ENCODE data around the gene RGS12. TPM values are rescaled to one million over a fixed set of nuclear protein-coding genes. Genes with fewer than 3 reads are reported as not detected.
A peak's percentile ranks its signal among the peaks of the same experiment; 100 is the strongest.

The RGS12 gene
- total and polyA plus RNA-seq, 2 of the 8 experiments (the other 6 are each of a cell fraction or from before 2014, with no cell fraction given): 6.0 to 16.4 TPM

GRCh38 chr4:3290889-3291321 lies 1.9 kb upstream of the RGS12 start:
- no peak overlapping the region for H2BK15ac ChIP-seq (ENCODE audit: low read length)
- H2AFZ ChIP-seq (ENCODE audit: low read length): no peak overlapping the region
- H3K23me2 ChIP-seq (ENCODE audit: low read depth, low read length): peaks cover 15% of the 10 kb centered on the region; the same call in 1 of the 2 replicates
- H3K9me3 ChIP-seq (ENCODE audit: insufficient read depth in 2 of 2, low read depth in 1 of 2, low read length in 1 of 2): no peaks in the 10 kb centered on the region
- no peak overlapping the region for H2BK20ac ChIP-seq (ENCODE audit: low read length)
- peaks cover 2 to 6% of the 10 kb centered on the region in 2 experiments for H4K20me1 ChIP-seq (replicated peaks in 1 of 2; ENCODE audit: control insufficient read depth in 1 of 2, insufficient read depth in 2 of 2, low read length in 2 of 2)
- no peak overlapping the region for H4K5ac ChIP-seq (ENCODE audit: insufficient read length, low read depth, low read length)
- FAIRE-seq: no peak
- H4K91ac ChIP-seq (replicated peaks; ENCODE audit: insufficient read length, low read length): no peak overlapping the region
- peaks cover 0 to 12% (median 1%) of the 10 kb centered on the region in 4 experiments; a peak in 3 of 7 replicates for H3K27me3 ChIP-seq (replicated peaks in 1 of 4; ENCODE audit: control insufficient read depth in 3 of 4, extremely low read depth in 1 of 4, insufficient read depth in 3 of 4, low read length in 3 of 4)
- H4K8ac ChIP-seq (ENCODE audit: extremely low read depth, insufficient read depth, low read length): no peak overlapping the region
- H3K4me2 ChIP-seq (ENCODE audit: insufficient read depth in 1 of 2, low read depth in 2 of 2, low read length in 2 of 2): peak overlapping the region in 1 of 2 experiments; percentile 75; a peak in 1 of 4 replicates
- H3K4ac ChIP-seq (replicated peaks; ENCODE audit: insufficient read length, low read depth, low read length): no peak overlapping the region
- H2BK12ac ChIP-seq (ENCODE audit: low read depth, low read length): no peak overlapping the region
- no peak overlapping the region for H2AK5ac ChIP-seq (ENCODE audit: low read depth, low read length)
- no peaks in the 10 kb centered on the region for H3K36me3 ChIP-seq (ENCODE audit: control insufficient read depth in 2 of 4, insufficient read depth in 4 of 4, low read length in 3 of 4)
- no peak for DNase-seq (ENCODE audit: low read depth in 1 of 2, low spot score in 2 of 2)
- H3K4me3 ChIP-seq (ENCODE audit: extremely low read depth in 1 of 4, insufficient read depth in 2 of 4, low read depth in 3 of 4, low read length in 4 of 4): peak overlapping the region in 1 of 4 experiments; percentile 72; a peak in 1 of 8 replicates
- H3K4me1 ChIP-seq (replicated peaks in 1 of 4; ENCODE audit: control insufficient read depth in 3 of 4, insufficient read depth in 4 of 4, low read length in 3 of 4): peaks cover 0 to 23% (median 11%) of the 10 kb centered on the region in 4 experiments; a peak in 5 of 7 replicates
- H3K9ac ChIP-seq (replicated peaks in 1 of 4; ENCODE audit: extremely low read depth in 1 of 4, low read depth in 3 of 4, low read length in 3 of 4): no peak overlapping the region
- H3K79me2 ChIP-seq (ENCODE audit: control insufficient read depth in 1 of 2, insufficient read depth in 2 of 2, low read length in 2 of 2): no peaks in the 10 kb centered on the region; a peak in 2 of 4 replicates
- H2BK5ac ChIP-seq (ENCODE audit: low read depth, low read length): no peak overlapping the region
- H3K79me1 ChIP-seq (ENCODE audit: low read depth, low read length): no peaks in the 10 kb centered on the region
- H3K18ac ChIP-seq (ENCODE audit: extremely low read depth, low read length): no peak overlapping the region
- no peak overlapping the region for H3K23ac ChIP-seq (ENCODE audit: insufficient read length)
- ChIA-PET CTCF (ENCODE audit: partially characterized antibody) (interaction anchor here (1.1 to 5.1 kb wide), 4 partner anchors 14 to 33 kb away, joined by 3 to 31 read pairs (median 6); no protein-coding TSS in a partner anchor), POLR2A (ENCODE audit: partially characterized antibody) (interaction anchor here (0.7 to 1.4 kb wide), 3 partner anchors 21 to 243 kb away, joined by 3 to 4 read pairs (median 3); no protein-coding TSS in a partner anchor)
- H3K14ac ChIP-seq (ENCODE audit: insufficient read length): no peak overlapping the region
- no peak overlapping the region for H3K56ac ChIP-seq (replicated peaks; ENCODE audit: insufficient read length, low read depth, low read length)
- no peak overlapping the region for H3K27ac ChIP-seq (ENCODE audit: low read depth, low read length)
- WGBS, 2 experiments (ENCODE audit: extremely low coverage in 1 of 2, insufficient coverage in 1 of 2, insufficient read length in 1 of 2, insufficient replicate concordance in 2 of 2, low coverage in 1 of 2, low lambda C conversion rate in 2 of 2, missing lambda C conversion rate in 1 of 2): 86% methylated on average over 6 of the region's 9 CpGs; no CpG with 5 or more reads in 1 of the 2 experiments
- no peak overlapping the region for H2BK120ac ChIP-seq (replicated peaks; ENCODE audit: low read depth, low read length)
- TF ChIP-seq GTF2F1 (IDR thresholded peaks at IDR 0.05; ENCODE audit: borderline replicate concordance, low read depth, low read length): no peak
- no peak for TF ChIP-seq BACH1 (IDR thresholded peaks at IDR 0.05; ENCODE audit: low read length)
- TF ChIP-seq TAF1 (IDR thresholded peaks at IDR 0.05; ENCODE audit: low read depth, low read length): no peak
- TF ChIP-seq RAD21 (IDR thresholded peaks at IDR 0.05 in 1 of 2, conservative IDR thresholded peaks at IDR 0.05 in 1 of 2; ENCODE audit: low read depth in 2 of 2, low read length in 2 of 2): no peak
- TF ChIP-seq RFX5 (IDR thresholded peaks at IDR 0.05; ENCODE audit: borderline replicate concordance, low read depth, low read length): no peak
- TF ChIP-seq CEBPB (IDR thresholded peaks at IDR 0.05; ENCODE audit: low read depth, low read length): no peak
- no peak for TF ChIP-seq ZNF274 (IDR thresholded peaks at IDR 0.05; ENCODE audit: borderline replicate concordance, extremely low read depth, low read length)
- no peak for TF ChIP-seq RNF2 (IDR thresholded peaks at IDR 0.05; ENCODE audit: borderline replicate concordance, low read depth, low read length, missing control alignments, poor library complexity, severe bottlenecking)
- no peak for TF ChIP-seq FOSL1 (IDR thresholded peaks at IDR 0.05; ENCODE audit: insufficient read depth, low read depth, low read length)
- TF ChIP-seq CTBP2 (IDR thresholded peaks at IDR 0.05; ENCODE audit: borderline replicate concordance, insufficient read depth, insufficient read length, low read length): no peak
- no peak for TF ChIP-seq HDAC6 (IDR thresholded peaks at IDR 0.05; ENCODE audit: low read depth, low read length)
- no peak for TF ChIP-seq NANOG (IDR thresholded peaks at IDR 0.05; ENCODE audit: insufficient read depth, low read depth, low read length, poor library complexity, severe bottlenecking)

Measured in H1 (cell line).